ENCODE data around the gene NID2. TPM values are rescaled to one million over a fixed set of nuclear protein-coding genes. Genes with fewer than 3 reads are reported as not detected.

The NID2 gene
- total and polyA plus RNA-seq, 10 of the 15 experiments (the other 5 are each of a cell fraction or from before 2014, with no cell fraction given), result 0.04 to 0.49 (median 0.23) TPM; not detected in 3

DNA sequence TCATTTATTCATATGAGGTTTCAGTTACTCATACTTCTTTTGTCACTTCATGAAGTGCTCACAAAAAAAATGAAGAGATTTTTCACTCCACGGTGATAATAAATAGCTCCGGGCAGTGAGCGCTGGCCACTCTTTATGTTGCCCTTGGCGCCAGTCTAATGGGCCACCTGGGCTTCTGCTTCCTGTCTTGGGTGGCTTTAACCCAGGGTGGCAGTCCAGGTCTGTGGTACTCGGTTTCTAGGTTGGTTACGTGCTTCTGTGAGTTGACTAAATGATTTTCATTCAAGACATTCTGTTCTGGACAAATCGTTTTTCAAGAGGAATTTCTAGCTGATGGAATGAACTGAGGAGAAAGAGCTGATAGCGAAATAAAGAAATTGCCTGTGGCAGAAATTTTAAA, 34.6 kb upstream of the NID2 start (continued):
- TF ChIP-seq TCF12 (IDR thresholded peaks at IDR 0.05; ENCODE audit: low read depth, low read length) (no peak), CREM (IDR thresholded peaks at IDR 0.05; ENCODE audit: low read depth) (no peak), EGR1 (IDR thresholded peaks at IDR 0.05; ENCODE audit: borderline replicate concordance in 1 of 2, low read depth in 2 of 2, low read length in 2 of 2) (no peak), POLR2AphosphoS5 (IDR thresholded peaks at IDR 0.05; ENCODE audit: low read length) (no peak), GATAD2B (conservative IDR thresholded peaks at IDR 0.05; ENCODE audit: low read depth) (no peak), NBN (IDR thresholded peaks at IDR 0.05) (no peak), TCF3 (IDR thresholded peaks at IDR 0.05; ENCODE audit: borderline replicate concordance, insufficient read depth, low read depth, low read length) (no peak), EED (IDR thresholded peaks at IDR 0.05; ENCODE audit: low read depth) (no peak), HSF1 (IDR thresholded peaks at IDR 0.05; ENCODE audit: low read depth, low read length) (no peak), TCF7 (IDR thresholded peaks at IDR 0.05; ENCODE audit: borderline replicate concordance) (no peak), HCFC1 (IDR thresholded peaks at IDR 0.05; ENCODE audit: low read length) (no peak), MLLT1 (IDR thresholded peaks at IDR 0.05) (no peak)
- TF ChIP-seq, protein P1, sequence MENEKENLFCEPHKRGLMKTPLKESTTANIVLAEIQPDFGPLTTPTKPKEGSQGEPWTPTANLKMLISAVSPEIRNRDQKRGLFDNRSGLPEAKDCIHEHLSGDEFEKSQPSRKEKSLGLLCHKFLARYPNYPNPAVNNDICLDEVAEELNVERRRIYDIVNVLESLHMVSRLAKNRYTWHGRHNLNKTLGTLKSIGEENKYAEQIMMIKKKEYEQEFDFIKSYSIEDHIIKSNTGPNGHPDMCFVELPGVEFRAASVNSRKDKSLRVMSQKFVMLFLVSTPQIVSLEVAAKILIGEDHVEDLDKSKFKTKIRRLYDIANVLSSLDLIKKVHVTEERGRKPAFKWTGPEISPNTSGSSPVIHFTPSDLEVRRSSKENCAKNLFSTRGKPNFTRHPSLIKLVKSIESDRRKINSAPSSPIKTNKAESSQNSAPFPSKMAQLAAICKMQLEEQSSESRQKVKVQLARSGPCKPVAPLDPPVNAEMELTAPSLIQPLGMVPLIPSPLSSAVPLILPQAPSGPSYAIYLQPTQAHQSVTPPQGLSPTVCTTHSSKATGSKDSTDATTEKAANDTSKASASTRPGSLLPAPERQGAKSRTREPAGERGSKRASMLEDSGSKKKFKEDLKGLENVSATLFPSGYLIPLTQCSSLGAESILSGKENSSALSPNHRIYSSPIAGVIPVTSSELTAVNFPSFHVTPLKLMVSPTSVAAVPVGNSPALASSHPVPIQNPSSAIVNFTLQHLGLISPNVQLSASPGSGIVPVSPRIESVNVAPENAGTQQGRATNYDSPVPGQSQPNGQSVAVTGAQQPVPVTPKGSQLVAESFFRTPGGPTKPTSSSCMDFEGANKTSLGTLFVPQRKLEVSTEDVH (IDR thresholded peaks at IDR 0.05; ENCODE audit: low read depth, partially characterized antibody), result no peak
- TF ChIP-seq, protein P2, sequence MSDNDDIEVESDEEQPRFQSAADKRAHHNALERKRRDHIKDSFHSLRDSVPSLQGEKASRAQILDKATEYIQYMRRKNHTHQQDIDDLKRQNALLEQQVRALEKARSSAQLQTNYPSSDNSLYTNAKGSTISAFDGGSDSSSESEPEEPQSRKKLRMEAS (IDR thresholded peaks at IDR 0.05; ENCODE audit: low read depth, low read length), result no peak

Data from GM12878 (cell line).